Measurements from ENCODE around the gene SYMPK.

SYMPK gene

DNA sequence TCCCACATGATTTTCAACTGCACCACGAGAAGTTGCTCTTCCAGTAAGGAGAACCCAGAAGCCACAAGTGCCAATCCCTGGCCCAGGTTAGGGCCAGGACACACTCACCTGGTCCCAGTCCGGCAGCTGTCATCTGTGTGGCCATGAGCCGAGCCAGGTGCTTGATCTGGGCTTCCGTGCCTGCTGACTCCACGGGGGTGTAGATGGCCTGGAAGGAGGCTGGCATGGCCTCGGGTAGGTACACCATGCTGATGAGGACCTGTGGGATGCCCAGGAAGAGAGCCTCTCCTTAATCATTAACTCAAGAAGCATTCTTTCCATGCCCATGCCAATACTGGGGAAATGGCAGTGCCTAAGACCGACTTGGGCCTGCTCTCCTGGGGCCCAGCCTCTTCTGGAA lies 28.0 kb downstream of the SYMPK start:
- TF ChIP-seq, protein P1, sequence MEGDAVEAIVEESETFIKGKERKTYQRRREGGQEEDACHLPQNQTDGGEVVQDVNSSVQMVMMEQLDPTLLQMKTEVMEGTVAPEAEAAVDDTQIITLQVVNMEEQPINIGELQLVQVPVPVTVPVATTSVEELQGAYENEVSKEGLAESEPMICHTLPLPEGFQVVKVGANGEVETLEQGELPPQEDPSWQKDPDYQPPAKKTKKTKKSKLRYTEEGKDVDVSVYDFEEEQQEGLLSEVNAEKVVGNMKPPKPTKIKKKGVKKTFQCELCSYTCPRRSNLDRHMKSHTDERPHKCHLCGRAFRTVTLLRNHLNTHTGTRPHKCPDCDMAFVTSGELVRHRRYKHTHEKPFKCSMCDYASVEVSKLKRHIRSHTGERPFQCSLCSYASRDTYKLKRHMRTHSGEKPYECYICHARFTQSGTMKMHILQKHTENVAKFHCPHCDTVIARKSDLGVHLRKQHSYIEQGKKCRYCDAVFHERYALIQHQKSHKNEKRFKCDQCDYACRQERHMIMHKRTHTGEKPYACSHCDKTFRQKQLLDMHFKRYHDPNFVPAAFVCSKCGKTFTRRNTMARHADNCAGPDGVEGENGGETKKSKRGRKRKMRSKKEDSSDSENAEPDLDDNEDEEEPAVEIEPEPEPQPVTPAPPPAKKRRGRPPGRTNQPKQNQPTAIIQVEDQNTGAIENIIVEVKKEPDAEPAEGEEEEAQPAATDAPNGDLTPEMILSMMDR (IDR thresholded peaks at IDR 0.05; ENCODE audit: borderline replicate concordance, extremely low read depth, low read length, poor library complexity, severe bottlenecking), result no peak
- TF ChIP-seq EZH2 (IDR thresholded peaks at IDR 0.05; ENCODE audit: borderline replicate concordance, low read depth, low read length, severe bottlenecking), result no peak
- peaks cover 89% of the 10 kb centered on the region for H3K36me3 ChIP-seq (ENCODE audit: insufficient read depth, low read length)

DNA sequence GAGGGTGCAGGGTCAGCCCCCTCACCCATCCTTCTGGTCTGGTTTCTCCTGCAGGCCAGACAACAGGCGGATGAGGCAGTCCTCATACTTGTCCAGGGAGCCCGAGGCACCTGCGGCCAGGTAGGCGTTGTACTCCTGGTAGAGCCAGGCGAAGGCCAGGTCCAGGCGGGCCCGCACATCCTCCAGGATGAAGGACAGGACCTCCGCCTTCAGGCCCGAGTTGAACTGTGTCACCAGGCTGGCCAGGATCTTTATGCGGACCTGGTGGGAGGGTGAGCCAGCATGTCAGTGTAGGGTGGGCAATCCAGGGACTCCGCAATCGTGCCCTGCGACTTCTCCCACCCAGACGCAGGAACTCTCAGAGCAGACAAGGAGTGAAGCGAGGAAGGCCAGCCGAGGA lies 34.0 kb downstream of the SYMPK start:
- no peak overlapping the region for H3K9ac ChIP-seq (ENCODE audit: low read depth, low read length)
- DNase-seq (no peak), ATAC-seq (ENCODE audit: insufficient read depth, low read depth) (no peak)
- H3K36me3 ChIP-seq (ENCODE audit: insufficient read depth, low read length), result peaks cover 94% of the 10 kb centered on the region
- H3K4me3 ChIP-seq (ENCODE audit: low read depth in 1 of 2, low read length in 2 of 2), result no peak overlapping the region
- H3K4me1 ChIP-seq (ENCODE audit: insufficient read depth, low read length), result no peaks in the 10 kb centered on the region
- TF ChIP-seq EZH2 (IDR thresholded peaks at IDR 0.05; ENCODE audit: borderline replicate concordance, low read depth, low read length, severe bottlenecking), result no peak
- TF ChIP-seq, protein P1 (IDR thresholded peaks at IDR 0.05; ENCODE audit: borderline replicate concordance, extremely low read depth, low read length, poor library complexity, severe bottlenecking), result no peak
- H3K79me2 ChIP-seq (ENCODE audit: insufficient read depth, low read length), result no peaks in the 10 kb centered on the region
- H3K4me2 ChIP-seq (ENCODE audit: insufficient read depth, low read length), result no peak overlapping the region
- H3K9me3 ChIP-seq (ENCODE audit: insufficient read depth, low read length, severe bottlenecking), result no peaks in the 10 kb centered on the region
- H3K27ac ChIP-seq (ENCODE audit: low read length), result no peak overlapping the region
- H3K27me3 ChIP-seq (ENCODE audit: insufficient read depth, low read length, poor library complexity), result no peaks in the 10 kb centered on the region
- no peak overlapping the region for H2AFZ ChIP-seq (ENCODE audit: low read depth, low read length)
- no peaks in the 10 kb centered on the region for H4K20me1 ChIP-seq (ENCODE audit: insufficient read depth, low read length)

More for the DNA sequence above, 28.0 kb downstream of the SYMPK start:
- no peak overlapping the region for H2AFZ ChIP-seq (ENCODE audit: low read depth, low read length)
- H3K4me1 ChIP-seq (ENCODE audit: insufficient read depth, low read length), result no peaks in the 10 kb centered on the region
- no peaks in the 10 kb centered on the region for H4K20me1 ChIP-seq (ENCODE audit: insufficient read depth, low read length)
- H3K27me3 ChIP-seq (ENCODE audit: insufficient read depth, low read length, poor library complexity), result no peaks in the 10 kb centered on the region
- no peak for ATAC-seq (ENCODE audit: insufficient read depth, low read depth)
- no peaks in the 10 kb centered on the region for H3K9me3 ChIP-seq (ENCODE audit: insufficient read depth, low read length, severe bottlenecking)
- no peak overlapping the region for H3K9ac ChIP-seq (ENCODE audit: low read depth, low read length)
- no peak overlapping the region for H3K4me3 ChIP-seq (ENCODE audit: low read depth in 1 of 2, low read length in 2 of 2)
- no peak for DNase-seq
- H3K27ac ChIP-seq (ENCODE audit: low read length), result no peak overlapping the region
- 0 out of 2 replicates have a peak, but pooled peaks cover 2% of the 10 kb centered on the region for H3K79me2 ChIP-seq (ENCODE audit: insufficient read depth, low read length)
- no peak overlapping the region for H3K4me2 ChIP-seq (ENCODE audit: insufficient read depth, low read length)

DNA sequence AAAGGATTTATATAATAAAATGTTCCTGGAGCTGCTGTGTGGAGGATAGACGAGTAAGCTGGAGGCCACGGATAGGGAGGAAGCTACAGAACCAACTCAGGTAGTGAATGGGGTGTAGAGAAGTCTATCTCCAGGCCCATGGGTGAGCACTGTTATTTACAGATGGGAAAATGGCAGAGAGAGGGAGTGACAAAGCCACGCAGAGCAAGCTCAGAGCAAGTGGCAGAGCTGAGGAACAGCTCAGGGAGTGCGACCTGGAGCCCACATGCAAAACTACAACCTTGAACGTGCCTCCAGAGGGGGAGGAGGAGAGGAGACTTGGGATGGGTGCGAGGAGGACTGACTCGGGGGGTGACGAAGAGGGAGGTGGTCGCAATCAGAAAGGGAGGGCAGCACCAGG lies 34.4 kb downstream of the SYMPK start:
- H4K20me1 ChIP-seq (ENCODE audit: insufficient read depth, low read length), result no peaks in the 10 kb centered on the region
- H3K27ac ChIP-seq (ENCODE audit: low read length), result no peak overlapping the region
- TF ChIP-seq, protein P1 (IDR thresholded peaks at IDR 0.05; ENCODE audit: borderline replicate concordance, extremely low read depth, low read length, poor library complexity, severe bottlenecking), result no peak
- TF ChIP-seq EZH2 (IDR thresholded peaks at IDR 0.05; ENCODE audit: borderline replicate concordance, low read depth, low read length, severe bottlenecking), result no peak
- no peaks in the 10 kb centered on the region for H3K9me3 ChIP-seq (ENCODE audit: insufficient read depth, low read length, severe bottlenecking)
- H3K79me2 ChIP-seq (ENCODE audit: insufficient read depth, low read length), result no peaks in the 10 kb centered on the region
- no peak overlapping the region for H2AFZ ChIP-seq (ENCODE audit: low read depth, low read length)
- no peaks in the 10 kb centered on the region for H3K4me1 ChIP-seq (ENCODE audit: insufficient read depth, low read length)
- no peak overlapping the region for H3K9ac ChIP-seq (ENCODE audit: low read depth, low read length)
- no peak for DNase-seq
- H3K4me2 ChIP-seq (ENCODE audit: insufficient read depth, low read length), result no peak overlapping the region
- H3K36me3 ChIP-seq (ENCODE audit: insufficient read depth, low read length), result peaks cover 96% of the 10 kb centered on the region
- H3K27me3 ChIP-seq (ENCODE audit: insufficient read depth, low read length, poor library complexity), result no peaks in the 10 kb centered on the region
- H3K4me3 ChIP-seq (ENCODE audit: low read depth in 1 of 2, low read length in 2 of 2), result no peak overlapping the region
- ATAC-seq (ENCODE audit: insufficient read depth, low read depth), result no peak
